ENCODE results near the gene POC1A. TPM values are rescaled to one million over a fixed set of nuclear protein-coding genes. Genes with fewer than 3 reads are reported as not detected.
A peak's percentile ranks its signal among the peaks of the same experiment; 100 is the strongest.

Gene POC1A
- total and polyA plus RNA-seq, 2 of the 8 experiments (the other 6 are each of a cell fraction or from before 2014, with no cell fraction given): 35.7 to 39.2 TPM

- Histone ChIP-seq H2BK12ac (ENCODE audit: low read depth, low read length) (peak overlapping the region; percentile 72; the same call in 1 of the 2 replicates), H4K91ac (replicated peaks; ENCODE audit: insufficient read length, low read length) (no peak overlapping the region), H2BK120ac (replicated peaks; ENCODE audit: low read depth, low read length) (no peak overlapping the region), H3K4me3 (ENCODE audit: extremely low read depth in 1 of 4, insufficient read depth in 2 of 4, low read depth in 3 of 4, low read length in 4 of 4) (no peak overlapping the region), H2AK5ac (ENCODE audit: low read depth, low read length) (no peak overlapping the region; the same call in 1 of the 2 replicates), H3K4me2 (ENCODE audit: insufficient read depth in 1 of 2, low read depth in 2 of 2, low read length in 2 of 2) (peak overlapping the region in 1 of 2 experiments; percentile 46; a peak in 2 of 4 replicates), H3K23me2 (ENCODE audit: low read depth, low read length) (peaks cover 21% of the 10 kb centered on the region), H4K8ac (ENCODE audit: extremely low read depth, insufficient read depth, low read length) (no peak overlapping the region; the same call in 1 of the 2 replicates), H3K18ac (ENCODE audit: extremely low read depth, low read length) (peak overlapping the region; percentile 52; the same call in 1 of the 2 replicates), H3K4me1 (replicated peaks in 1 of 4; ENCODE audit: control insufficient read depth in 3 of 4, insufficient read depth in 4 of 4, low read length in 3 of 4) (peaks cover 0 to 26% (median 14%) of the 10 kb centered on the region in 4 experiments; a peak in 6 of 7 replicates), H4K5ac (ENCODE audit: insufficient read length, low read depth, low read length) (no peak overlapping the region), H4K20me1 (replicated peaks in 1 of 2; ENCODE audit: control insufficient read depth in 1 of 2, insufficient read depth in 2 of 2, low read length in 2 of 2) (peaks cover 0 to 2% of the 10 kb centered on the region in 2 experiments), H2BK15ac (ENCODE audit: low read length) (no peak overlapping the region; the same call in 1 of the 2 replicates), H3K23ac (ENCODE audit: insufficient read length) (no peak overlapping the region), H3K79me1 (ENCODE audit: low read depth, low read length) (no peaks in the 10 kb centered on the region; the same call in 1 of the 2 replicates), H3K27ac (ENCODE audit: low read depth, low read length) (0 out of 2 replicates have a peak overlapping the region, but pooled peaks have one; percentile 23), H2BK20ac (ENCODE audit: low read length) (no peak overlapping the region), H3K56ac (replicated peaks; ENCODE audit: insufficient read length, low read depth, low read length) (no peak overlapping the region), H3K9ac (replicated peaks in 1 of 4; ENCODE audit: extremely low read depth in 1 of 4, low read depth in 3 of 4, low read length in 3 of 4) (no peak overlapping the region), H2AFZ (ENCODE audit: low read length) (no peak overlapping the region), H3K4ac (replicated peaks; ENCODE audit: insufficient read length, low read depth, low read length) (peak overlapping the region; percentile 12), H3K27me3 (replicated peaks in 1 of 4; ENCODE audit: control insufficient read depth in 3 of 4, extremely low read depth in 1 of 4, insufficient read depth in 3 of 4, low read length in 3 of 4) (peaks cover 0 to 9% (median 4%) of the 10 kb centered on the region in 4 experiments; a peak in 6 of 7 replicates), H3K36me3 (ENCODE audit: control insufficient read depth in 2 of 4, insufficient read depth in 4 of 4, low read length in 3 of 4) (peaks cover 0 to 11% (median 8%) of the 10 kb centered on the region in 4 experiments; a peak in 5 of 8 replicates), H3K9me3 (ENCODE audit: insufficient read depth in 2 of 2, low read depth in 1 of 2, low read length in 1 of 2) (no peaks in the 10 kb centered on the region), H3K79me2 (ENCODE audit: control insufficient read depth in 1 of 2, insufficient read depth in 2 of 2, low read length in 2 of 2) (peaks cover 0 to 2% of the 10 kb centered on the region in 2 experiments; a peak in 1 of 4 replicates), H2BK5ac (ENCODE audit: low read depth, low read length) (peak overlapping the region; percentile 89), H3K14ac (ENCODE audit: insufficient read length) (no peak overlapping the region)
- WGBS, 2 experiments (ENCODE audit: extremely low coverage in 1 of 2, insufficient coverage in 1 of 2, insufficient read length in 1 of 2, insufficient replicate concordance in 2 of 2, low coverage in 1 of 2, low lambda C conversion rate in 2 of 2, missing lambda C conversion rate in 1 of 2): 43% methylated on average over 9 of the region's 10 CpGs; no CpG with 5 or more reads in 1 of the 2 experiments
- no peak for FAIRE-seq
- ChIA-PET POLR2A (ENCODE audit: partially characterized antibody) (interaction anchor here (0.6 to 3.1 kb wide), 14 partner anchors 9 to 227 kb away, joined by 3 to 22 read pairs (median 4); partner anchors contain the start of gene RPL29), CTCF (ENCODE audit: partially characterized antibody) (interaction anchor here (0.7 to 33.0 kb wide), 44 partner anchors 8 to 337 kb away, joined by 3 to 984 read pairs (median 6); partner anchors contain the start of genes ACY1, GPR62 and RPL29)
- peak in 1 of 2 experiments; percentile 82 for DNase-seq (ENCODE audit: low read depth in 1 of 2, low spot score in 2 of 2)
- TF ChIP-seq EGR1 (IDR thresholded peaks at IDR 0.05; ENCODE audit: borderline replicate concordance, low read depth, low read length) (peak; percentile 61; the same call in 1 of the 2 replicates), RAD21 (IDR thresholded peaks at IDR 0.05 in 1 of 2, conservative IDR thresholded peaks at IDR 0.05 in 1 of 2; ENCODE audit: low read depth in 2 of 2, low read length in 2 of 2) (peak; percentile 47 to 58; a peak in 3 of 4 replicates), CTCF (IDR thresholded peaks at IDR 0.05; ENCODE audit: control extremely low read depth in 1 of 3, insufficient read depth in 1 of 3, low read depth in 1 of 3, low read length in 3 of 3) (peak in 2 of 3 experiments; percentile 56; a peak in 3 of 4 replicates), GABPA (IDR thresholded peaks at IDR 0.05; ENCODE audit: borderline replicate concordance, insufficient read depth, low read length) (peak; percentile 79; the same call in 1 of the 2 replicates), ATF2 (IDR thresholded peaks at IDR 0.05; ENCODE audit: low read length) (no peak)
Observed at GRCh38 chr3:52052831-52053306, 101.4 kb downstream of the POC1A start.

Data from H1 (cell line).